ENCODE data around the gene SCUBE2. TPM values are rescaled to one million over a fixed set of nuclear protein-coding genes. Genes with fewer than 3 reads are reported as not detected.
A peak's percentile ranks its signal among the peaks of the same experiment; 100 is the strongest.

The SCUBE2 gene
- total RNA-seq, 6 experiments from 2014 or later = 0.31 to 1.1 (median 0.80) TPM

DNA sequence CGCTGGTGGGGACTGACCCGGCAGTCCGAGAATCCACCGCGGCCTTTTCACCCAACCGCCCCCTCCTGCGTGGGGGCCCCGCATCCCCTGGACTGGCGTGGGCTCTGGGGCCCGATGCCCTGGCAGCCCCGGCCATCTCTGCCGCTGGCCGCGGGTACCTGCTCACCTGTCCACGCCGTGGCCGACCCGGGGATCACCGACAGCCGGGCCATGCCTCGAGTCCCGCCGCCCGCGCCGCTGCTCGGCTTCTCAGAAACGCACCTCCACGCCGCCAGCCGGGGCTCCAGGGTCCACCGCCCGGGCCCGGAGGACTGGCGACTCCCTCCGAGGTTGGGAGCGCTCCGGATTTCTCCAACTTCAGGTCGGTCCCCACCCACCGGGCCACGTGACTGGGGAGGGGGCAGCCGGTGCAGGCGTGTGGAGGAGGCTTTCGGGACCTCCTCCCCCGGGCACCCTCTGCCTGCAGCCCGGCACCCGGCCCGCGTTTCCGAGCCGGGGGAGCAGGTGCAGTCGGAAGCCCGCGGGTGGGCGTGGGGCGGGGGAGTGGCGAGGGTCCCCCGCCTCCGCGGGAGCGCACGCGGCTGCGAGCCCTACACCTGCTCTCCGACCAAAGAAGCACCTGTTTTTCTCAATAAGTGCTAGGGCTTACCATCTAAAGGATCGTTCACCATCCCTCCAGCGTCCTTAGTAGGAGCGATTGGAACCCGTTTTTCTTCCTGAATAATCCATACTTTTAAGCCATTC, 87.0 kb downstream of the SCUBE2 start:
- Mint-ChIP-seq H3K9me3 (no peaks in the 10 kb centered on the region), H3K4me1 (ENCODE audit: low read depth) (peaks cover 38% of the 10 kb centered on the region), H3K27ac (no peak overlapping the region; the same call in 1 of the 2 replicates), H3K27me3 (ENCODE audit: insufficient read depth) (peaks cover 22% of the 10 kb centered on the region), H3K36me3 (ENCODE audit: low read depth) (peaks cover 5% of the 10 kb centered on the region), H3K4me3 (peak overlapping the region; percentile 30)
- DNase-seq = no peak
- TF ChIP-seq, protein P1, sequence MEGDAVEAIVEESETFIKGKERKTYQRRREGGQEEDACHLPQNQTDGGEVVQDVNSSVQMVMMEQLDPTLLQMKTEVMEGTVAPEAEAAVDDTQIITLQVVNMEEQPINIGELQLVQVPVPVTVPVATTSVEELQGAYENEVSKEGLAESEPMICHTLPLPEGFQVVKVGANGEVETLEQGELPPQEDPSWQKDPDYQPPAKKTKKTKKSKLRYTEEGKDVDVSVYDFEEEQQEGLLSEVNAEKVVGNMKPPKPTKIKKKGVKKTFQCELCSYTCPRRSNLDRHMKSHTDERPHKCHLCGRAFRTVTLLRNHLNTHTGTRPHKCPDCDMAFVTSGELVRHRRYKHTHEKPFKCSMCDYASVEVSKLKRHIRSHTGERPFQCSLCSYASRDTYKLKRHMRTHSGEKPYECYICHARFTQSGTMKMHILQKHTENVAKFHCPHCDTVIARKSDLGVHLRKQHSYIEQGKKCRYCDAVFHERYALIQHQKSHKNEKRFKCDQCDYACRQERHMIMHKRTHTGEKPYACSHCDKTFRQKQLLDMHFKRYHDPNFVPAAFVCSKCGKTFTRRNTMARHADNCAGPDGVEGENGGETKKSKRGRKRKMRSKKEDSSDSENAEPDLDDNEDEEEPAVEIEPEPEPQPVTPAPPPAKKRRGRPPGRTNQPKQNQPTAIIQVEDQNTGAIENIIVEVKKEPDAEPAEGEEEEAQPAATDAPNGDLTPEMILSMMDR (IDR thresholded peaks at IDR 0.05) = no peak

DNA sequence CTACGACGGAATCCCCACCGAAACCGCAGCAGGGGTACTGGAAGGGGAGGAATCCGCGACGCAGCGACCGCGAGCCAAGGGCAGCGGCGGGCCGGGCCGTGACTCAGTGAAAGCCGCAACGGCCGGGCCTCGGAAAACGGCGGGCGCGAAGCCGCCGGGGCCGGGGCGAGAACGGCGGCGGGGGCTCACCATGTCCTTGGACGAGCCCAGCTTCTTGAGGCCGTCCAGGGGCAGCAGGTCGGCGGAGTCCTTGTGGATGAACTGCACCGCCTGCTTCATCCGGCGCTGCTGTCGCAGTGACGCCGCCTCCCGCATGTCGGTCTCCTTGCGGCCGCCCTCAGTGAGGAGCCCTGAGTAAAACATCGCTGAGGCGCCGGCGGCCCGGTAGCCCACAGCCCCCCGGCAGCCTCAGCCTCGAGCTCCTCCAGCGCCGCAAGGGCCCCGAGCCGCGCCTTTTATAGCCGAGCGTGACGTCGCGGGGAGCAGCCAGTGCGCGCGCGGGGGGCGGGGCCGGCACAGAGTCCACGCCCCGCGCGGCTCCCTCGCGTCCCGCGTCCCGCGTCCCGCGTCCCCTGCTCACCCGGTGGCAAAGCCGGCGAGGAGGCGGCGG, 87.7 kb downstream of the SCUBE2 start, which contains the start of gene NRIP3:
TSS of gene NRIP3 (minus strand) at position 429 of the 610 bp plus-strand sequence. CDS start at position 363, 66 bp downstream.
- Mint-ChIP-seq H3K36me3 (ENCODE audit: low read depth) (peaks cover 5% of the 10 kb centered on the region), H3K9me3 (no peaks in the 10 kb centered on the region), H3K4me1 (ENCODE audit: low read depth) (peaks cover 38% of the 10 kb centered on the region), H3K27ac (peak within 1 kb of the TSS; percentile 80), H3K4me3 (peak within 1 kb of the TSS; percentile 89), H3K27me3 (ENCODE audit: insufficient read depth) (peaks cover 22% of the 10 kb centered on the region)
- peak; percentile 28 for DNase-seq
- TF ChIP-seq, protein P1 (IDR thresholded peaks at IDR 0.05) = no peak

DNA sequence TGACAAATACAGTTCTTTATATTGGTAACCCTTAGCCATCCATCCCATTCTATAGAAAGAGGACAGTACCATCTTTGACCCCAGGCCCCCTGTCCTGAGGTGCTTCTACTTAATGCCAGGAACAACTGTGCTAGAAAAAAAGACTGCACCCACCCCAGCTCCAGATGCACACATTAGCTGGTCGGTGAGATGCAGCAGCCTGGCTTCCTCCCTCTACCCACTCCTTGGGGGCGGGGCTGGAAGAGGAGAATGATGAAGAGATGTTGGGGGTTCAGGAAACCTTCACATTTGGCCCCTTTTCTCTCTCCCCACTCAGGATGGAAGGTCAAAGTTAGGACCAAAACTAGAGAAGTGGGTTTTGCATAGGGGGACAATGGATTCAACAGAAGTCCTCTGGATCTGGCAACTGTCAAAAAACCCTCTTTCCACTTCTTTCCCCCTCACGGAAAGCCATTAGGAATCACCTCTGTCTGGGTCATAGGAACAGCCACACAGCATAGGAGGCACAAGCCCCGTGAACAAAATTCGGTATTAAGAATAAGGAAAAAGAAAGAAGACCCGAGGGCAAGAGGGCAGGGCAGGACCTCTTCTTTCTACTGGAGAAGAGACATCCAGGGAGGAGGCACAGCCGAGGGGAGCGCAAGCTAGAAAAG, 88.4 kb downstream of the SCUBE2 start:
- H3K9me3 Mint-ChIP-seq = no peaks in the 10 kb centered on the region
- peak overlapping the region; percentile 89 for H3K4me3 Mint-ChIP-seq
- TF ChIP-seq, protein P1 (IDR thresholded peaks at IDR 0.05) = no peak
- peaks cover 5% of the 10 kb centered on the region for H3K36me3 Mint-ChIP-seq (ENCODE audit: low read depth)
- peaks cover 38% of the 10 kb centered on the region for H3K4me1 Mint-ChIP-seq (ENCODE audit: low read depth)
- H3K27me3 Mint-ChIP-seq (ENCODE audit: insufficient read depth) = peaks cover 22% of the 10 kb centered on the region
- H3K27ac Mint-ChIP-seq = peak overlapping the region; percentile 80
- DNase-seq = no peak

DNA sequence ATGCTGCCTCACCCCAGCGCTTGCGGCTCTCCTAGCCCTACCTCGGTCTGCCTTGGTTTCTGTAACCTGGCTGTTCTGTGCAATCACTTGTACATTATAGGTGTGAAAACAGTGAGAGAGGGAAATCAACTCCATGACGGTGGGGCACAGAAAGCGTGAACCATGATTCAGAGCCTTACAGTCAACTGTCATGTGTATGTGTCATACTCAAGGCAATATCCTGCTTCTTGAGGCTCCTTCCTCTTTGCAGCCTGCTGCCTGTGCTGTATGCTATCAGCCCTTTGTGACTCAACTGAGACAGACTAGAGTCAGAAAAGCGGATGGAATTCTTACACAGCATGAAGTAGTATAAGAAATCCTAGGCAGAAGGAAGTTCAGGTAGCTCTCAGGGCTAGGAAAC, 89.7 kb downstream of the SCUBE2 start:
- H3K4me3 Mint-ChIP-seq = peak overlapping the region; percentile 84
- peaks cover 5% of the 10 kb centered on the region for H3K36me3 Mint-ChIP-seq (ENCODE audit: low read depth)
- DNase-seq = peak; percentile 91
- H3K4me1 Mint-ChIP-seq (ENCODE audit: low read depth) = peaks cover 38% of the 10 kb centered on the region
- no peaks in the 10 kb centered on the region for H3K9me3 Mint-ChIP-seq
- peaks cover 22% of the 10 kb centered on the region for H3K27me3 Mint-ChIP-seq (ENCODE audit: insufficient read depth)
- TF ChIP-seq, protein P1 (IDR thresholded peaks at IDR 0.05) = no peak
- H3K27ac Mint-ChIP-seq = peak overlapping the region; percentile 85

DNA sequence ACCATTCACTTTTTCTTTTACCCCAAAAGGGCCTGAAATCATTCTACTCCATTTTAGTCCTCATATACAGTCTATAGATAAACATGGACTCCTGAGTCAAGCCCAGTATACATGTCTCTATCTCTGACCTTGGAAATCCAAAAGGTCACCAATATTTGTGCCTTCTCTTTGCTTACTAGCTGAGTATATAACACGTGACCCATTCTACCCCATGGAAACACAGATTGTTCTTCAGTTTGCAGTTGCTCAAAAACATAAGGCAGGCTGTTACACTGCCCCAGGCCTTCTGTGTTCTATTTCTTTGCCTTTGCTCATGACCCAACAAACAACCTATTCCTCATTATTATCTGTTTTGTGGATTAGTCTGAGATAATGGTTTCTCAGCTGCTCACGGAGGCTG, 93.4 kb downstream of the SCUBE2 start:
- no peaks in the 10 kb centered on the region for H3K9me3 Mint-ChIP-seq
- TF ChIP-seq, protein P1 (IDR thresholded peaks at IDR 0.05) = no peak
- no peak overlapping the region for H3K4me3 Mint-ChIP-seq
- peaks cover under 1% of the 10 kb centered on the region; the same call in 1 of the 2 replicates for H3K27me3 Mint-ChIP-seq (ENCODE audit: insufficient read depth)
- H3K4me1 Mint-ChIP-seq (ENCODE audit: low read depth) = peaks cover 25% of the 10 kb centered on the region
- H3K27ac Mint-ChIP-seq = no peak overlapping the region
- DNase-seq = no peak
- no peaks in the 10 kb centered on the region for H3K36me3 Mint-ChIP-seq (ENCODE audit: low read depth)
